ENCODE results near the gene SDCBP2. TPM values are rescaled to one million over a fixed set of nuclear protein-coding genes. Genes with fewer than 3 reads are reported as not detected.

The SDCBP2 gene
- total and polyA plus RNA-seq, 2 of the 13 experiments (the other 11 are each of a cell fraction or from before 2014, with no cell fraction given) = 1.2 to 2.4 TPM

GRCh38 chr20:1331101-1331500, 2.2 kb upstream of the SDCBP2 start:
- POLR2A ChIA-PET = interaction anchor here (1.5 kb wide), 1 partner anchor 13 kb away, joined by 3 read pairs; no protein-coding TSS in a partner anchor
- FAIRE-seq = no peak
- no peaks in the 10 kb centered on the region; a peak in 1 of 5 replicates for H3K27me3 ChIP-seq (ENCODE audit: control insufficient read depth in 1 of 2, insufficient read depth in 2 of 2, low read length in 2 of 2)
- CTCF ChIA-PET (ENCODE audit: low intra/inter-chr PET ratio, low total read pairs) = no interaction called here
- H3K27ac ChIP-seq (ENCODE audit: extremely low read length, insufficient read depth, low read length) = no peak overlapping the region
- TF ChIP-seq ZNF451 (CRISPR knock-in tag; IDR thresholded peaks at IDR 0.05) (0 out of 2 replicates have a peak, but pooled peaks have one; percentile 44), ZNF569 (CRISPR knock-in tag; IDR thresholded peaks at IDR 0.05; ENCODE audit: borderline replicate concordance) (no peak), RBM22 (optimal IDR thresholded peaks at IDR 0.05; ENCODE audit: low read length) (peak; percentile 19), ZNF546 (CRISPR knock-in tag; conservative IDR thresholded peaks at IDR 0.05) (0 out of 2 replicates have a peak, but pooled peaks have one; percentile 36), REXO4 (CRISPR knock-in tag; IDR thresholded peaks at IDR 0.05; ENCODE audit: borderline replicate concordance) (no peak)
- TF ChIP-seq, protein P1, sequence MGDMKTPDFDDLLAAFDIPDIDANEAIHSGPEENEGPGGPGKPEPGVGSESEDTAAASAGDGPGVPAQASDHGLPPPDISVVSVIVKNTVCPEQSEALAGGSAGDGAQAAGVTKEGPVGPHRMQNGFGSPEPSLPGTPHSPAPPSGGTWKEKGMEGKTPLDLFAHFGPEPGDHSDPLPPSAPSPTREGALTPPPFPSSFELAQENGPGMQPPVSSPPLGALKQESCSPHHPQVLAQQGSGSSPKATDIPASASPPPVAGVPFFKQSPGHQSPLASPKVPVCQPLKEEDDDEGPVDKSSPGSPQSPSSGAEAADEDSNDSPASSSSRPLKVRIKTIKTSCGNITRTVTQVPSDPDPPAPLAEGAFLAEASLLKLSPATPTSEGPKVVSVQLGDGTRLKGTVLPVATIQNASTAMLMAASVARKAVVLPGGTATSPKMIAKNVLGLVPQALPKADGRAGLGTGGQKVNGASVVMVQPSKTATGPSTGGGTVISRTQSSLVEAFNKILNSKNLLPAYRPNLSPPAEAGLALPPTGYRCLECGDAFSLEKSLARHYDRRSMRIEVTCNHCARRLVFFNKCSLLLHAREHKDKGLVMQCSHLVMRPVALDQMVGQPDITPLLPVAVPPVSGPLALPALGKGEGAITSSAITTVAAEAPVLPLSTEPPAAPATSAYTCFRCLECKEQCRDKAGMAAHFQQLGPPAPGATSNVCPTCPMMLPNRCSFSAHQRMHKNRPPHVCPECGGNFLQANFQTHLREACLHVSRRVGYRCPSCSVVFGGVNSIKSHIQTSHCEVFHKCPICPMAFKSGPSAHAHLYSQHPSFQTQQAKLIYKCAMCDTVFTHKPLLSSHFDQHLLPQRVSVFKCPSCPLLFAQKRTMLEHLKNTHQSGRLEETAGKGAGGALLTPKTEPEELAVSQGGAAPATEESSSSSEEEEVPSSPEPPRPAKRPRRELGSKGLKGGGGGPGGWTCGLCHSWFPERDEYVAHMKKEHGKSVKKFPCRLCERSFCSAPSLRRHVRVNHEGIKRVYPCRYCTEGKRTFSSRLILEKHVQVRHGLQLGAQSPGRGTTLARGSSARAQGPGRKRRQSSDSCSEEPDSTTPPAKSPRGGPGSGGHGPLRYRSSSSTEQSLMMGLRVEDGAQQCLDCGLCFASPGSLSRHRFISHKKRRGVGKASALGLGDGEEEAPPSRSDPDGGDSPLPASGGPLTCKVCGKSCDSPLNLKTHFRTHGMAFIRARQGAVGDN (CRISPR knock-in tag; IDR thresholded peaks at IDR 0.05) = 0 out of 2 replicates have a peak, but pooled peaks have one; percentile 10
- TF ChIP-seq, protein P2, sequence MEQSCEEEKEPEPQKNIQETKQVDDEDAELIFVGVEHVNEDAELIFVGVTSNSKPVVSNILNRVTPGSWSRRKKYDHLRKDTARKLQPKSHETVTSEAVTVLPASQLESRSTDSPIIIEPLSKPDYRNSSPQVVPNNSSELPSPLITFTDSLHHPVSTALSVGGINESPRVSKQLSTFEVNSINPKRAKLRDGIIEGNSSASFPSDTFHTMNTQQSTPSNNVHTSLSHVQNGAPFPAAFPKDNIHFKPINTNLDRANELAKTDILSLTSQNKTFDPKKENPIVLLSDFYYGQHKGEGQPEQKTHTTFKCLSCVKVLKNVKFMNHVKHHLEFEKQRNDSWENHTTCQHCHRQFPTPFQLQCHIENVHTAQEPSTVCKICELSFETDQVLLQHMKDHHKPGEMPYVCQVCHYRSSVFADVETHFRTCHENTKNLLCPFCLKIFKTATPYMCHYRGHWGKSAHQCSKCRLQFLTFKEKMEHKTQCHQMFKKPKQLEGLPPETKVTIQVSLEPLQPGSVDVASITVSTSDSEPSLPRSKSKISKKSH (CRISPR knock-in tag; IDR thresholded peaks at IDR 0.05; ENCODE audit: borderline replicate concordance) = peak; percentile 19; the same call in 1 of the 2 replicates
- H3K9ac ChIP-seq (ENCODE audit: insufficient read depth, low read depth, low read length) = no peak overlapping the region
- no peak overlapping the region for H3K4me3 ChIP-seq (replicated peaks in 1 of 3; ENCODE audit: insufficient read depth in 1 of 3, low read depth in 2 of 3, low read length in 3 of 3)
- no peak for ATAC-seq
- in situ Hi-C loops (cut with HindIII; ENCODE audit: extremely low pct_ligation_motif_present, low pct_unique_long_range_greater_than_20kb) = no loop called here
- H3K4me2 ChIP-seq (ENCODE audit: low read depth, low read length) = no peak overlapping the region
- H4K20me1 ChIP-seq (ENCODE audit: insufficient read depth, low read length) = peaks cover 15% of the 10 kb centered on the region; the same call in 1 of the 2 replicates
- WGBS (ENCODE audit: low lambda C conversion rate) = 97% methylated on average over 2 of the region's 2 CpGs
- DNase-seq (ENCODE audit: low spot score) = no peak
- H3K79me2 ChIP-seq (ENCODE audit: insufficient read depth, low read length) = peaks cover 41% of the 10 kb centered on the region
- intact Hi-C loops (cut with micrococcal nuclease; ENCODE audit: unreplicated experiment) = no loop called here
- no peaks in the 10 kb centered on the region for H3K9me3 ChIP-seq (ENCODE audit: low read length)
- BruUV-seq (replicated peaks) = no TSS peak
- H3K4me1 ChIP-seq (ENCODE audit: insufficient read depth, low read length) = peaks cover 66% of the 10 kb centered on the region
- H3K36me3 ChIP-seq (replicated peaks in 1 of 2; ENCODE audit: control insufficient read depth in 1 of 2, insufficient read depth in 2 of 2, low read length in 2 of 2) = peaks cover 8 to 13% of the 10 kb centered on the region in 2 experiments; a peak in 3 of 5 replicates
- no peak overlapping the region for H2AFZ ChIP-seq (ENCODE audit: low read length)
